HepG2 (cell line): ENCODE data around the gene MESD. TPM values are rescaled to one million over a fixed set of nuclear protein-coding genes. Genes with fewer than 3 reads are reported as not detected.

Source experiments
- ATAC-seq: fragments of 200-7000 bp; cut with Tn5 transposase; 3 replicates; pipeline ENCODE4 v1.9.1; 2020; ENCODE audit warnings: mild to moderate bottlenecking, moderate library complexity
- BruUV-seq: library from RNA; stranded (reverse); fragments of 400-500 nt; replicated peaks from 2 replicates; lab custom pipeline; 2021; lab: Mats Ljungman, UMichigan
- CTCF ChIA-PET: fragments of 300-600 bp; formaldehyde crosslinking; extraction: SDS; loops from one replicate; lab custom pipeline; 2021; ENCODE audit warnings: low total read pairs, inconsistent platforms, low intra/inter-chr PET ratio; lab: Yijun Ruan, JAX
- POLR2A ChIA-PET: fragments of 350-600 bp; sonication (Branson Sonifier 250); formaldehyde crosslinking; loops from one replicate; lab custom pipeline; 2020; ENCODE audit warnings: antibody characterized with exemption, inconsistent platforms; lab: Yijun Ruan, JAX
- DNase-seq: peaks from one replicate; pipeline ENCODE4 v3.0.0-alpha.2; 2015; ENCODE audit warnings: low spot score
- FAIRE-seq: peaks from 3 replicates; lab custom pipeline; 2011; peaks lifted over from hg19 to GRCh38; lab: Jason Lieb, UNC
- H2AFZ ChIP-seq: one replicate; pipeline ENCODE4 v1.6.1; 2011; ENCODE audit warnings: low read length, inconsistent platforms
- H3K27ac ChIP-seq: fragments of 300-600 bp; 3 replicates; pipeline ENCODE4 v1.8.0; 2011; ENCODE audit warnings: mixed run types, mild to moderate bottlenecking, mixed read lengths, low read length, inconsistent platforms; ENCODE audit not compliant: insufficient read depth; ENCODE audit errors: extremely low read length
- H3K27me3 ChIP-seq, 2 experiments: fragments of 200-600 bp in 1 of 2; 2 replicates in 1 of 2; 3 replicates in 1 of 2; pipeline versions ENCODE4 v1.6.0 to v1.8.0; 2011; ENCODE audit warnings: low read length in 2 of 2, mild to moderate bottlenecking in 2 of 2, moderate library complexity in 2 of 2, inconsistent platforms in 1 of 2; ENCODE audit not compliant: insufficient read depth in 2 of 2, control insufficient read depth in 1 of 2
- H3K36me3 ChIP-seq, 2 experiments: fragments of 200-600 bp in 1 of 2; replicated peaks in 1 of 2; 2 replicates in 1 of 2; 3 replicates in 1 of 2; pipeline versions ENCODE4 v1.5.1 to v1.8.0; 2011; ENCODE audit warnings: low read length in 2 of 2, inconsistent platforms in 1 of 2; ENCODE audit not compliant: insufficient read depth in 2 of 2, control insufficient read depth in 1 of 2
- H3K4me1 ChIP-seq: 2 replicates; pipeline ENCODE4 v1.5.1; 2012; ENCODE audit warnings: low read length, inconsistent platforms; ENCODE audit not compliant: insufficient read depth
- H3K4me2 ChIP-seq: 2 replicates; pipeline ENCODE4 v1.6.0; 2011; ENCODE audit warnings: low read depth, low read length, inconsistent platforms
- H3K4me3 ChIP-seq, 3 experiments: fragments of 200-600 bp in 1 of 3; sonication (generic), shearing (Covaris generic) in 1 of 3; replicated peaks in 1 of 3; 2 replicates each; pipeline ENCODE4 v1.5.1; 2011 to 2016; ENCODE audit warnings: low read length in 3 of 3, inconsistent platforms in 2 of 3, low read depth in 2 of 3, mild to moderate bottlenecking in 2 of 3, control low read depth in 1 of 3, mixed read lengths in 1 of 3; ENCODE audit not compliant: insufficient read depth in 1 of 3
- H3K79me2 ChIP-seq: one replicate; pipeline ENCODE4 v1.6.1; 2011; ENCODE audit warnings: low read length, inconsistent platforms; ENCODE audit not compliant: insufficient read depth
- H3K9ac ChIP-seq: 2 replicates; pipeline ENCODE4 v1.6.0; 2011; ENCODE audit warnings: mild to moderate bottlenecking, low read depth, low read length, inconsistent platforms; ENCODE audit not compliant: insufficient read depth
- H3K9me3 ChIP-seq: 2 replicates; pipeline ENCODE4 v1.5.1; 2012; ENCODE audit warnings: mild to moderate bottlenecking, low read length
- H4K20me1 ChIP-seq: 2 replicates; pipeline ENCODE4 v1.6.0; 2011; ENCODE audit warnings: inconsistent platforms, mild to moderate bottlenecking, low read length, moderate library complexity; ENCODE audit not compliant: insufficient read depth
- ARNT ChIP-seq: fragments of 450-650 bp; IDR thresholded peaks from 2 replicates; pipeline ENCODE4 v1.6.1; 2017
- GLI4 ChIP-seq: sonication (generic); formaldehyde crosslinking; IDR thresholded peaks from 2 replicates; pipeline ENCODE4 v1.5.1; 2020; ENCODE audit warnings: missing genetic modification reagents, mild to moderate bottlenecking, moderate library complexity, borderline replicate concordance
- KLF12 ChIP-seq: sonication (generic); formaldehyde crosslinking; IDR thresholded peaks from 2 replicates; pipeline ENCODE4 v1.4.0; 2020; ENCODE audit warnings: missing genetic modification reagents, borderline replicate concordance
- KLF13 ChIP-seq: sonication (generic); formaldehyde crosslinking; IDR thresholded peaks from 2 replicates; pipeline ENCODE4 v1.4.0; 2020; ENCODE audit warnings: mild to moderate bottlenecking, missing genetic modification reagents
- KMT2B ChIP-seq: IDR thresholded peaks from 2 replicates; pipeline ENCODE4 v1.6.1; 2016; ENCODE audit warnings: missing genetic modification reagents, missing compliant biosample characterization
- POLR2A ChIP-seq, 2 experiments: IDR thresholded peaks; 2 replicates each; pipeline ENCODE4 v1.6.1; 2011; ENCODE audit warnings: low read depth in 2 of 2, low read length in 2 of 2, mild to moderate bottlenecking in 1 of 2, moderate library complexity in 1 of 2; ENCODE audit not compliant: insufficient read depth in 1 of 2
- TOPORS ChIP-seq: sonication (generic); formaldehyde crosslinking; IDR thresholded peaks from 2 replicates; pipeline ENCODE4 v1.8.0; 2023; ENCODE audit warnings: mild to moderate bottlenecking, missing genetic modification reagents
- YEATS4 ChIP-seq: sonication (generic); formaldehyde crosslinking; IDR thresholded peaks from 2 replicates; pipeline ENCODE4 v1.4.0; 2020; ENCODE audit warnings: missing genetic modification reagents, borderline replicate concordance
- ZNF652 ChIP-seq: IDR thresholded peaks from 2 replicates; pipeline ENCODE4 v1.6.1; 2016; ENCODE audit warnings: low read depth, borderline replicate concordance
- ZNF720 ChIP-seq: sonication (generic); formaldehyde crosslinking; IDR thresholded peaks from 2 replicates; pipeline ENCODE4 v1.4.0; 2020; ENCODE audit warnings: missing genetic modification reagents
- ZNF737 ChIP-seq: sonication (generic); formaldehyde crosslinking; IDR thresholded peaks from 2 replicates; pipeline ENCODE4 v1.5.0; 2020; ENCODE audit warnings: missing genetic modification reagents, mild to moderate bottlenecking, borderline replicate concordance
- ZSCAN31 ChIP-seq: sonication (generic); formaldehyde crosslinking; IDR thresholded peaks from 2 replicates; pipeline ENCODE4 v1.5.0; 2020; ENCODE audit warnings: low read depth, mild to moderate bottlenecking, missing genetic modification reagents
- WGBS: methylation state at CpG from one replicate; pipeline ENCODE4 v1.1.6; 2017; ENCODE audit warnings: low lambda C conversion rate; 5-methylcytosine and 5-hydroxymethylcytosine counted together
- in situ Hi-C: cut with HindIII; loops from 2 replicates; pipeline ENCODE4 v1.10.0; 2017; ENCODE audit warnings: low pct_unique_long_range_greater_than_20kb; ENCODE audit not compliant: extremely low pct_ligation_motif_present
- intact Hi-C: fragments of 100-400 bp; cut with micrococcal nuclease; formaldehyde crosslinking; loops from one replicate; pipeline ENCODE4 v1.10.0; 2022; ENCODE audit not compliant: unreplicated experiment
- polyA plus RNA-seq, 8 experiments: library from polyadenylated mRNA; depleted of rRNA in 3 of 8; stranded (reverse) in 7 of 8; unstranded in 1 of 8; fragments of >200 nt; fragmentation: Illumina TruSeq in 4 of 8; extraction: Trizol in 4 of 8; gene quantifications; 2 replicates each; pipeline versions ENCODE4 v1.2.1 to v1.2.3, GENCODE V29; 2011 to 2016; ENCODE audit warnings: low read depth in 4 of 8, missing spikeins in 1 of 8, mixed read lengths in 1 of 8; ENCODE audit not compliant: insufficient read depth in 1 of 8
- total RNA-seq, 5 experiments: library from RNA; depleted of rRNA; stranded (reverse); fragments of >200 nt; fragmentation: Illumina TruSeq; extraction: Trizol; gene quantifications; 2 replicates each; pipeline ENCODE4 v1.2.3, GENCODE V29; 2016; ENCODE audit warnings: low read depth in 1 of 5
- TF ChIP-seq, protein P1 (sequence below): sonication (generic); formaldehyde crosslinking; IDR thresholded peaks from 2 replicates; pipeline ENCODE4 v1.5.1; 2020; ENCODE audit warnings: mild to moderate bottlenecking, missing genetic modification reagents
- TF ChIP-seq, protein P2 (sequence below): sonication (generic); formaldehyde crosslinking; IDR thresholded peaks from 2 replicates; pipeline ENCODE4 v1.5.0; 2020; ENCODE audit warnings: missing genetic modification reagents

Gene MESD
- total and polyA plus RNA-seq, 2 of the 13 experiments (the other 11 are each of a cell fraction or from before 2014, with no cell fraction given): 18.0 to 46.2 TPM

DNA sequence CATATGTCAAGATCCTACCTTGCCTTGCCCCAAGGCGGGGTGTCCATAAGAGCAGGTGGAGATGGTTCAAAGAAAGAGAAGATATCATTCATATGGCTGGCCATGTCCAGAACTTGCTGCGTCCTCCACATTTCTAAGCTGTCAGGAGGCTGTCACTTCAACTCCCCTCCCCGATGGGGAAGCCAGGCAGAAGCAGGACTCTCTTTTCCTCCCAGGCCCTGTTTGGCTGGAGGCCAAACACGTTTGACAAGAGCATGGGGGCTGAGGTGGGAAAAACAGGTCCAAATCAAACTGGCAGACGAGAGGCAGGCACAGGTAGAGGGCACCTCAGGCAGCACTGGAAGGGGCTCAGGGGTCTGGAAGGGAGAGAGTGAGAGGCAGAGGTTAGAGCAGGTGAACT is 37.7 kb downstream of the MESD start:
- POLR2A ChIA-PET: no interaction called here
- Histone ChIP-seq H3K9ac (no peak overlapping the region), H3K36me3 (peaks cover 15 to 26% of the 10 kb centered on the region in 2 experiments), H3K9me3 (no peaks in the 10 kb centered on the region), H3K79me2 (no peaks in the 10 kb centered on the region), H3K4me1 (peaks cover 27% of the 10 kb centered on the region)
- BruUV-seq: no TSS peak
- 86% methylated on average over 5 of the region's 5 CpGs for WGBS
- TF ChIP-seq ZNF652 (CRISPR knock-in tag) (no peak), ZNF720 (no peak), TOPORS (CRISPR knock-in tag) (no peak), KLF12 (CRISPR knock-in tag) (no peak), GLI4 (no peak), KLF13 (no peak), ZNF737 (CRISPR knock-in tag) (no peak), ZSCAN31 (no peak), KMT2B (no peak), ARNT (no peak), YEATS4 (CRISPR knock-in tag) (no peak), POLR2A (IDR thresholded peaks at IDR 0.05; ENCODE audit: insufficient read depth in 1 of 2, low read depth in 2 of 2, low read length in 2 of 2) (no peak)
- TF ChIP-seq, protein P1, sequence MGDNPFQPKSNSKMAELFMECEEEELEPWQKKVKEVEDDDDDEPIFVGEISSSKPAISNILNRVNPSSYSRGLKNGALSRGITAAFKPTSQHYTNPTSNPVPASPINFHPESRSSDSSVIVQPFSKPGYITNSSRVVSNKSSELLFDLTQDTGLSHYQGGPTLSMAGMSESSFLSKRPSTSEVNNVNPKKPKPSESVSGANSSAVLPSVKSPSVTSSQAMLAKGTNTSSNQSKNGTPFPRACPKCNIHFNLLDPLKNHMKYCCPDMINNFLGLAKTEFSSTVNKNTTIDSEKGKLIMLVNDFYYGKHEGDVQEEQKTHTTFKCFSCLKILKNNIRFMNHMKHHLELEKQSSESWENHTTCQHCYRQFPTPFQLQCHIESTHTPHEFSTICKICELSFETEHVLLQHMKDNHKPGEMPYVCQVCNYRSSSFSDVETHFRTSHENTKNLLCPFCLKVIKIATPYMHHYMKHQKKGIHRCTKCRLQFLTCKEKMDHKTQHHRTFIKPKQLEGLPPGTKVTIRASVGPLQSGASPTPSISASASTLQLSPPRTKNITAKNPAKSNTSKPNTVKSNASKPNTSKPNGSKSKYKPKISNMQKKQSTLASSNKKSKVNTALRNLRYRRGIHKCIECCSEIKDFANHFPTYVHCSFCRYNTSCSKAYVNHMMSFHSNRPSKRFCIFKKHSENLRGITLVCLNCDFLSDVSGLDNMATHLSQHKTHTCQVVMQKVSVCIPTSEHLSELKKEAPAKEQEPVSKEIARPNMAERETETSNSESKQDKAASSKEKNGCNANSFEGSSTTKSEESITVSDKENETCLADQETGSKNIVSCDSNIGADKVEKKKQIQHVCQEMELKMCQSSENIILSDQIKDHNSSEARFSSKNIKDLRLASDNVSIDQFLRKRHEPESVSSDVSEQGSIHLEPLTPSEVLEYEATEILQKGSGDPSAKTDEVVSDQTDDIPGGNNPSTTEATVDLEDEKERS (CRISPR knock-in tag): no peak
- TF ChIP-seq, protein P2, sequence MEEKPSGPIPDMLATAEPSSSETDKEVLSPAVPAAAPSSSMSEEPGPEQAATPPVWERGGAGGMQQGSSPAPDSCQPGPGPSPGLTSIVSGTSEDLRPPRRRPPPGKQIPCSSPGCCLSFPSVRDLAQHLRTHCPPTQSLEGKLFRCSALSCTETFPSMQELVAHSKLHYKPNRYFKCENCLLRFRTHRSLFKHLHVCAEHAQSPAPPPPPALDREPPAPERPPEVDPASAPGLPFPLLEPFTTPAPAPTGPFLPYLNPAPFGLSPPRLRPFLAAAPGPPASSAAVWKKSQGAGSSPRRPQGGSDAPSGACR (CRISPR knock-in tag): no peak
- TF ChIP-seq, all 625 proteins: peak for 0
- Histone ChIP-seq H3K27ac (no peak overlapping the region), H2AFZ (no peak overlapping the region), H3K27me3 (no peaks in the 10 kb centered on the region; a peak in 1 of 5 replicates), H4K20me1 (no peaks in the 10 kb centered on the region), H3K4me2 (no peak overlapping the region), H3K4me3 (no peak overlapping the region)
- DNase-seq (no peak), FAIRE-seq (no peak), ATAC-seq (no peak)
- CTCF ChIA-PET: no interaction called here
- intact Hi-C loops (no loop called here), in situ Hi-C loops (loop anchor here (25.0 kb wide), 1 partner anchor 490 kb away; no protein-coding TSS in a partner anchor)
